ENCODE measurements around the gene PRKCQ. TPM values are rescaled to one million over a fixed set of nuclear protein-coding genes. Genes with fewer than 3 reads are reported as not detected.

PRKCQ gene
- total and polyA plus RNA-seq, 3 experiments from 2014 or later = 44.1 to 55.3 (median 46.7) TPM

DNA sequence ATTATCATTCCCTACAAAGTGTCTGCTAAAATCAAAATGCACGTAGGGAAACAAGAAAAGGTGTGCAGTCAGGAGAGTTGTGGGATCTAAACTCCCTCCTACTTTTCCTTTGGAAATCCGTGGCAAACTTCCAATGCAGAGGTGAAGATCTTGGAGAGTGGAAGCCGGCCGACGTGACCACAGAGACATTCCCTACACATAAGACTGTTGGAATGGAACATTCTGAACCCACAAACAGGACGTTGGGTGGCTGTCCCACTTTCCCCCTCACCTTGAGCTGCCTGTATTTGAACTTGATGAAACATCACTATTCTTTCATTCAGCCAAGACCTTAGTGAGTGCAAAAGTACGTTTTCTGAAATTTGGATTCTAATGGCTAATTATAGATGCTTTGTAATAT lies 65.9 kb downstream of the PRKCQ start:
- H3K27ac Mint-ChIP-seq = peak overlapping the region; percentile 18 to 89 (median 79)
- H3K36me3 Mint-ChIP-seq = peaks cover 21 to 66% (median 27%) of the 10 kb centered on the region in 3 donors
- Histone ChIP-seq H3K4me3 (ENCODE audit: low read length) (no peak overlapping the region), H3K4me1 (ENCODE audit: insufficient read depth, low read length) (peaks cover 48% of the 10 kb centered on the region), H3K36me3 (ENCODE audit: insufficient read depth, low read length) (peaks cover 29% of the 10 kb centered on the region), H3K27me3 (ENCODE audit: insufficient read depth, low read length, poor library complexity, severe bottlenecking) (no peaks in the 10 kb centered on the region), H3K9me3 (ENCODE audit: low read length) (no peaks in the 10 kb centered on the region), H3K27ac (ENCODE audit: low read depth, low read length) (no peak overlapping the region)
- peak overlapping the region in 3 of 7 donors; percentile 35 to 67 (median 60) for H3K4me3 Mint-ChIP-seq
- no peak for DNase-seq
- H3K9me3 Mint-ChIP-seq = no peaks in the 10 kb centered on the region
- peaks cover 65 to 89% (median 83%) of the 10 kb centered on the region in 3 donors for H3K4me1 Mint-ChIP-seq
- POLR2A ChIA-PET = interaction anchor here (0.5 kb wide), 1 partner anchor 10 kb away, joined by 3 read pairs; no protein-coding TSS in a partner anchor
- H3K27me3 Mint-ChIP-seq = no peaks in the 10 kb centered on the region
- CTCF ChIA-PET = no interaction called here

- ChIA-PET POLR2A (interaction anchor here (0.7 kb wide), 1 partner anchor 39 kb away, joined by 10 read pairs; no protein-coding TSS in a partner anchor), CTCF (no interaction called here)
- Histone ChIP-seq H3K36me3 (ENCODE audit: insufficient read depth, low read length) (peaks cover 35% of the 10 kb centered on the region), H3K9me3 (ENCODE audit: low read length) (no peaks in the 10 kb centered on the region), H3K27ac (ENCODE audit: low read depth, low read length) (no peak overlapping the region), H3K27me3 (ENCODE audit: insufficient read depth, low read length, poor library complexity, severe bottlenecking) (no peaks in the 10 kb centered on the region), H3K4me1 (ENCODE audit: insufficient read depth, low read length) (peaks cover 43% of the 10 kb centered on the region), H3K4me3 (ENCODE audit: low read length) (no peak overlapping the region)
- Mint-ChIP-seq H3K27ac (peak overlapping the region; percentile 67 to 94 (median 86)), H3K36me3 (peaks cover 23 to 68% (median 31%) of the 10 kb centered on the region in 3 donors), H3K4me3 (peak overlapping the region in 6 of 7 donors; percentile 4 to 67 (median 44)), H3K27me3 (no peaks in the 10 kb centered on the region), H3K4me1 (peaks cover 59 to 84% (median 78%) of the 10 kb centered on the region in 3 donors), H3K9me3 (no peaks in the 10 kb centered on the region)
- DNase-seq = peak in 1 of 5 donors; percentile 36
These were observed 66.6 kb downstream of the PRKCQ start for GRCh38 chr10:6513476-6513875.

- H3K36me3 Mint-ChIP-seq = peaks cover 30 to 81% (median 35%) of the 10 kb centered on the region in 3 donors
- Histone ChIP-seq H3K27ac (ENCODE audit: low read depth, low read length) (no peak overlapping the region), H3K36me3 (ENCODE audit: insufficient read depth, low read length) (peaks cover 48% of the 10 kb centered on the region), H3K4me1 (ENCODE audit: insufficient read depth, low read length) (peaks cover 45% of the 10 kb centered on the region), H3K4me3 (ENCODE audit: low read length) (no peak overlapping the region), H3K9me3 (ENCODE audit: low read length) (no peaks in the 10 kb centered on the region), H3K27me3 (ENCODE audit: insufficient read depth, low read length, poor library complexity, severe bottlenecking) (no peaks in the 10 kb centered on the region)
- H3K9me3 Mint-ChIP-seq = no peaks in the 10 kb centered on the region
- H3K4me3 Mint-ChIP-seq = no peak overlapping the region
- POLR2A ChIA-PET = interaction anchor here (0.6 kb wide), 1 partner anchor 894 kb away, joined by 3 read pairs; no protein-coding TSS in a partner anchor
- DNase-seq = no peak
- H3K27me3 Mint-ChIP-seq = no peaks in the 10 kb centered on the region
- CTCF ChIA-PET = interaction anchor here (0.8 kb wide), 1 partner anchor 12 kb away, joined by 3 read pairs; no protein-coding TSS in a partner anchor
- H3K27ac Mint-ChIP-seq = peak overlapping the region in 6 of 8 donors; percentile 63 to 89 (median 72)
- peaks cover 60 to 87% (median 81%) of the 10 kb centered on the region in 3 donors for H3K4me1 Mint-ChIP-seq
These were observed 67.9 kb downstream of the PRKCQ start for GRCh38 chr10:6512182-6512581.

DNA sequence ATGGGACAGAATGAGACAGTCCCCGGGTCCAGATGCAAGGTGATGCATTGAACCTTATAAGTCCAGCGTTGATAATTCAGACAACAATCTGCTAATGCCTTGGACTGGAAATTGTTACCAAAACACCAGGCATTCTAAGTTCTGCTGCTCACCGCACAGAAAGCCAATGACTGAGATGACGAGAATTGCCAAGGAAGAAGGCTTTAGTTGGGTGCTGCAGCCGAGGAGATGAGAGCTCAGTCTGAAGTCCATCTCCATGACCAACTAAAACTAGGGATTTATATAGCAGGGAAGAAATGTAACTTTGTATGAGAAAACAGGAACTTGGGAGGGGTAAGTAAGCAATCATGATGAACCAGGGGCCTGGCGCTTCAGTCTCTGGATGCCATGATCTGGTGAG lies 68.7 kb downstream of the PRKCQ start:
- CTCF ChIA-PET = no interaction called here
- Mint-ChIP-seq H3K4me1 (peaks cover 55 to 82% (median 77%) of the 10 kb centered on the region in 3 donors), H3K9me3 (no peaks in the 10 kb centered on the region), H3K27me3 (no peaks in the 10 kb centered on the region), H3K27ac (peak overlapping the region in 7 of 8 donors; percentile 24 to 93 (median 72)), H3K4me3 (no peak overlapping the region), H3K36me3 (peaks cover 30 to 88% (median 38%) of the 10 kb centered on the region in 3 donors)
- Histone ChIP-seq H3K27me3 (ENCODE audit: insufficient read depth, low read length, poor library complexity, severe bottlenecking) (no peaks in the 10 kb centered on the region), H3K27ac (ENCODE audit: low read depth, low read length) (no peak overlapping the region), H3K9me3 (ENCODE audit: low read length) (no peaks in the 10 kb centered on the region), H3K4me3 (ENCODE audit: low read length) (no peak overlapping the region), H3K36me3 (ENCODE audit: insufficient read depth, low read length) (peaks cover 54% of the 10 kb centered on the region), H3K4me1 (ENCODE audit: insufficient read depth, low read length) (peaks cover 37% of the 10 kb centered on the region)
- no peak for DNase-seq
- POLR2A ChIA-PET = interaction anchor here (0.6 kb wide), 2 partner anchors 32 to 895 kb away, joined by 3 read pairs; no protein-coding TSS in a partner anchor

GRCh38 chr10:6507311-6507710 lies 72.8 kb downstream of the PRKCQ start:
- Mint-ChIP-seq H3K27ac (peak overlapping the region; percentile 2 to 92 (median 82)), H3K36me3 (peaks cover 30 to 84% (median 37%) of the 10 kb centered on the region in 3 donors), H3K9me3 (no peaks in the 10 kb centered on the region), H3K4me3 (peak overlapping the region in 2 of 7 donors; percentile 51 to 59), H3K4me1 (peaks cover 50 to 72% (median 67%) of the 10 kb centered on the region in 3 donors), H3K27me3 (no peaks in the 10 kb centered on the region)
- H3K36me3 ChIP-seq (ENCODE audit: insufficient read depth, low read length) = peaks cover 48% of the 10 kb centered on the region
- peaks cover 16% of the 10 kb centered on the region for H3K4me1 ChIP-seq (ENCODE audit: insufficient read depth, low read length)
- no peak for DNase-seq
- H3K27ac ChIP-seq (ENCODE audit: low read depth, low read length) = no peak overlapping the region
- no peaks in the 10 kb centered on the region for H3K9me3 ChIP-seq (ENCODE audit: low read length)
- no peak overlapping the region for H3K4me3 ChIP-seq (ENCODE audit: low read length)
- POLR2A ChIA-PET = interaction anchor here (1.2 kb wide), 1 partner anchor 14 kb away, joined by 3 read pairs; no protein-coding TSS in a partner anchor
- no peaks in the 10 kb centered on the region for H3K27me3 ChIP-seq (ENCODE audit: insufficient read depth, low read length, poor library complexity, severe bottlenecking)
- CTCF ChIA-PET = interaction anchor here (1.1 kb wide), 1 partner anchor 73 kb away, joined by 3 read pairs; the partner anchor contains the start of gene PRKCQ

DNA sequence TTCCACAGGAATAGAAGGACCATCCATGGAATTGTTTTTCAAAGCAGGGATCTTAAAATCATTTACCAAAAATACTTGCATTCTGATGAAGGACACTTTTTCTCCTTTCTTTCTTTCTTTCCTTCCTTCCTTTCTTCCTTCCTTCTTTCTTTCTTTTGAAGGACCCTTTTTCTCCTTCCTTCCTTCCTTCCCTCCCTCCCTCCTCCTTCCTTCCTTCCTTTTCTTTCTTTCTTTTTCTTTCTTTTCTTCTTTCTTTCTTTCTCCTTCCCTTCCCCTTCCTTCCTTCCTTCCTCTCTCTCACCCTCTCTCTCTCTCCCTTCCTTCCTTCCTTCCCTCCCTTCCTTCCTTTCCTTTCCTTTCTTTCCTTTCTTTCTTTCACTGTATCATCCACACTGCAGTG lies 74.8 kb downstream of the PRKCQ start:
- Mint-ChIP-seq H3K9me3 (no peaks in the 10 kb centered on the region), H3K27me3 (no peaks in the 10 kb centered on the region), H3K4me3 (peak overlapping the region in 1 of 7 donors; percentile 24), H3K27ac (peak overlapping the region in 7 of 8 donors; percentile 31 to 95 (median 73)), H3K36me3 (peaks cover 22 to 81% (median 37%) of the 10 kb centered on the region in 3 donors), H3K4me1 (peaks cover 51 to 69% (median 65%) of the 10 kb centered on the region in 3 donors)
- Histone ChIP-seq H3K27me3 (ENCODE audit: insufficient read depth, low read length, poor library complexity, severe bottlenecking) (no peaks in the 10 kb centered on the region), H3K36me3 (ENCODE audit: insufficient read depth, low read length) (peaks cover 41% of the 10 kb centered on the region), H3K4me1 (ENCODE audit: insufficient read depth, low read length) (peaks cover 16% of the 10 kb centered on the region), H3K4me3 (ENCODE audit: low read length) (no peak overlapping the region), H3K27ac (ENCODE audit: low read depth, low read length) (no peak overlapping the region), H3K9me3 (ENCODE audit: low read length) (no peaks in the 10 kb centered on the region)
- POLR2A ChIA-PET = interaction anchor here (0.6 kb wide), 1 partner anchor 44 kb away, joined by 4 read pairs; no protein-coding TSS in a partner anchor
- no peak for DNase-seq
- CTCF ChIA-PET = interaction anchor here (1.0 to 1.1 kb wide), 2 partner anchors 53 to 57 kb away, joined by 3 to 4 read pairs; no protein-coding TSS in a partner anchor

- Mint-ChIP-seq H3K4me3 (peak overlapping the region in 4 of 7 donors; percentile 8 to 30 (median 16)), H3K9me3 (peaks cover 0 to under 1% (median 0%) of the 10 kb centered on the region in 5 donors), H3K4me1 (peaks cover 53 to 71% (median 68%) of the 10 kb centered on the region in 3 donors), H3K36me3 (peaks cover 17 to 75% (median 33%) of the 10 kb centered on the region in 3 donors), H3K27ac (peak overlapping the region; percentile 61 to 92 (median 83)), H3K27me3 (no peaks in the 10 kb centered on the region)
- H3K9me3 ChIP-seq (ENCODE audit: low read length) = no peaks in the 10 kb centered on the region
- no peak for DNase-seq
- peaks cover 22% of the 10 kb centered on the region for H3K4me1 ChIP-seq (ENCODE audit: insufficient read depth, low read length)
- no peaks in the 10 kb centered on the region for H3K27me3 ChIP-seq (ENCODE audit: insufficient read depth, low read length, poor library complexity, severe bottlenecking)
- H3K27ac ChIP-seq (ENCODE audit: low read depth, low read length) = no peak overlapping the region
- ChIA-PET CTCF (interaction anchor here (1.0 to 1.1 kb wide), 2 partner anchors 54 to 56 kb away, joined by 3 to 4 read pairs; no protein-coding TSS in a partner anchor), POLR2A (interaction anchor here (0.7 kb wide), 1 partner anchor 10 kb away, joined by 3 read pairs; no protein-coding TSS in a partner anchor)
- H3K36me3 ChIP-seq (ENCODE audit: insufficient read depth, low read length) = peaks cover 39% of the 10 kb centered on the region
- no peak overlapping the region for H3K4me3 ChIP-seq (ENCODE audit: low read length)
These were observed 75.8 kb downstream of the PRKCQ start for GRCh38 chr10:6504296-6504695.

DNA sequence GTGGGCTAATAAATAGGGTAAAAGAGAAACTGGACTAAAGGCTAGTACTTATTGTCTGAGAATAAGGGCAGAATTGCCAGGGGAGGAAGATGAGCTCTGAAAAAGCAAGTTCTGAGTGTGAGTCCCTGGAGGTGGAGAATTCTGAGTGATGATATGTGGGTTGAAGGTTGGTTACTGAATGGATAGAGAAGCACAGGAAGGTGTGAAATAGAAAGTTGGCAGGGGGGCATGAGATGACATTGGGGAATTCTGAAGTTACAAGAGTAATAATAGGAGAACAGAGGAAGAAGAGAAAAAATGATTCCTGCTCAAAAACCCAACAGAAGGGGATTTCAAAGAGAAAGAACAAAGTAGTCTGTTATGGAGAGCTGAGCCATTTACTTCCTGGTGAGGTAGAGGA lies 76.9 kb downstream of the PRKCQ start:
- Histone ChIP-seq H3K27ac (ENCODE audit: low read depth, low read length) (no peak overlapping the region), H3K27me3 (ENCODE audit: insufficient read depth, low read length, poor library complexity, severe bottlenecking) (no peaks in the 10 kb centered on the region), H3K9me3 (ENCODE audit: low read length) (no peaks in the 10 kb centered on the region), H3K36me3 (ENCODE audit: insufficient read depth, low read length) (peaks cover 33% of the 10 kb centered on the region), H3K4me3 (ENCODE audit: low read length) (no peak overlapping the region), H3K4me1 (ENCODE audit: insufficient read depth, low read length) (peaks cover 32% of the 10 kb centered on the region)
- no peaks in the 10 kb centered on the region for H3K27me3 Mint-ChIP-seq
- CTCF ChIA-PET = interaction anchor here (1.0 to 1.6 kb wide), 4 partner anchors 12 to 77 kb away, joined by 3 to 4 read pairs (median 4); no protein-coding TSS in a partner anchor
- H3K9me3 Mint-ChIP-seq = peaks cover 0 to 5% (median 3%) of the 10 kb centered on the region in 5 donors
- POLR2A ChIA-PET = no interaction called here
- no peak for DNase-seq
- peak overlapping the region in 2 of 7 donors; percentile 8 for H3K4me3 Mint-ChIP-seq
- peak overlapping the region; percentile 37 to 96 (median 80) for H3K27ac Mint-ChIP-seq
- H3K4me1 Mint-ChIP-seq = peaks cover 63 to 76% (median 64%) of the 10 kb centered on the region in 3 donors
- peaks cover 22 to 75% (median 37%) of the 10 kb centered on the region in 3 donors for H3K36me3 Mint-ChIP-seq
